HEK293T (cell line): ENCODE measurements around the gene KCNMA1.
"Not testable (repeated sequence)": the region's sequence is repeated elsewhere in the genome, so short reads cannot be mapped to it uniquely, and the experiment has no call there.

ENCODE experiments used
- CTCF ChIA-PET: fragments of 350-600 bp; formaldehyde crosslinking; extraction: SDS; loops from one replicate; lab custom pipeline; 2021; ENCODE audit warnings: antibody characterized with exemption, inconsistent platforms; lab: Yijun Ruan, JAX
- POLR2A ChIA-PET: fragments of 350-600 bp; formaldehyde crosslinking; extraction: SDS; loops from one replicate; lab custom pipeline; 2020; ENCODE audit warnings: antibody characterized with exemption, inconsistent platforms; lab: Yijun Ruan, JAX
- DNase-seq: peaks from one replicate; pipeline ENCODE4 v3.0.0; 2012; ENCODE audit warnings: mixed read lengths; ENCODE audit errors: extremely low spot score
- ARNT ChIP-seq: fragments of 450-650 bp; IDR thresholded peaks from 2 replicates; pipeline ENCODE4 v1.6.1; 2017; ENCODE audit warnings: mild to moderate bottlenecking
- BHLHE40 ChIP-seq: fragments of 450-650 bp; IDR thresholded peaks from 2 replicates; pipeline ENCODE4 v1.6.1; 2016; ENCODE audit warnings: mild to moderate bottlenecking, moderate library complexity, borderline replicate concordance
- CTBP1 ChIP-seq: fragments of 450-650 bp; IDR thresholded peaks from 2 replicates; pipeline ENCODE4 v1.6.1; 2016; ENCODE audit warnings: borderline replicate concordance
- ELF4 ChIP-seq: fragments of 450-650 bp; IDR thresholded peaks from 2 replicates; pipeline ENCODE4 v1.6.1; 2017; ENCODE audit warnings: antibody characterized with exemption
- FOXA1 ChIP-seq: fragments of 450-650 bp; IDR thresholded peaks from 2 replicates; pipeline ENCODE4 v1.6.1; 2016; ENCODE audit warnings: mild to moderate bottlenecking
- FOXK2 ChIP-seq: fragments of 450-650 bp; IDR thresholded peaks from 2 replicates; pipeline ENCODE4 v1.6.1; 2016; ENCODE audit warnings: mild to moderate bottlenecking
- FOXM1 ChIP-seq: fragments of 450-650 bp; IDR thresholded peaks from 2 replicates; pipeline ENCODE4 v1.6.1; 2017; ENCODE audit warnings: mild to moderate bottlenecking, borderline replicate concordance
- HDGF ChIP-seq: fragments of 450-650 bp; IDR thresholded peaks from 2 replicates; pipeline ENCODE4 v1.6.1; 2017; ENCODE audit warnings: antibody characterized with exemption, borderline replicate concordance
- L3MBTL2 ChIP-seq: fragments of 450-650 bp; conservative IDR thresholded peaks from 2 replicates; pipeline ENCODE4 v1.6.1; 2016; ENCODE audit warnings: mild to moderate bottlenecking
- LEF1 ChIP-seq: fragments of 450-650 bp; IDR thresholded peaks from 2 replicates; pipeline ENCODE4 v1.6.1; 2017; ENCODE audit warnings: mild to moderate bottlenecking, borderline replicate concordance
- NFRKB ChIP-seq: fragments of 450-650 bp; IDR thresholded peaks from 2 replicates; pipeline ENCODE4 v1.6.1; 2016; ENCODE audit warnings: mild to moderate bottlenecking, moderate library complexity
- SP1 ChIP-seq: fragments of 450-650 bp; IDR thresholded peaks from 2 replicates; pipeline ENCODE4 v1.6.1; 2017
- SUZ12 ChIP-seq: fragments of 450-650 bp; IDR thresholded peaks from 2 replicates; pipeline ENCODE4 v1.6.1; 2016; ENCODE audit warnings: mild to moderate bottlenecking
- TARDBP ChIP-seq: fragments of 450-650 bp; IDR thresholded peaks from 2 replicates; pipeline ENCODE4 v1.6.1; 2016
- ZNF384 ChIP-seq: fragments of 450-650 bp; IDR thresholded peaks from 2 replicates; pipeline ENCODE4 v1.6.1; 2016
- TF ChIP-seq, protein P1 (sequence below): fragments of 450-650 bp; IDR thresholded peaks from 2 replicates; pipeline ENCODE4 v1.6.1; 2016

Gene KCNMA1

DNA sequence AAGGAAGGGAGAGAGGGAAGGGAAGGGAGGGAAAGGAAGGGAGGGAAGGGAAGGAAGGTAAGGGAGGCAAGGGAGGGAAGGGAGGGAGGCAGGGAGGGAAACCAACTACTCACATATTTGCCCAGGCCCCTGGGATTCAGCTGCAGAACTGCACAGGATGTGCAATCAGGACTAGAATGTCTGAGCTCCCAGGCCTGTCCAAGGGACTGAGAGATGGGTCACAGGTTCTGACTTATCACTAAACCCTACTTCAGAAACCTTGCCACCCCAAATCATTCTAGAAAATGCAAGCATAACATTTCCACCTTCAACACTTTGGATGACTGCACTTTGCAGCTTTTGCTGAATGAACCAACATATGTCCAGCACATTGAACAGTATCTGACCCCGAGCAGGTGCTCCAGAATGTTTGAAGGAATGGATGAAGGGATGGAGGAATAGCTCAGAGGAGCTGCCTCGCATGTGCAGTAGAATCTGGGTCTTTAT is 245.3 kb downstream of the KCNMA1 start:
- CTCF ChIA-PET = interaction anchor here (1.1 to 2.1 kb wide), 4 partner anchors 10 to 22 kb away, joined by 3 to 9 read pairs (median 4); no protein-coding TSS in a partner anchor
- no peak for DNase-seq
- TF ChIP-seq ZNF384 (no peak), FOXA1 (no peak), FOXM1 (no peak), SUZ12 (no peak), LEF1 (no peak), L3MBTL2 (no peak), HDGF (no peak), BHLHE40 (no peak), NFRKB (no peak), CTBP1 (no peak), ELF4 (no peak), ARNT (no peak), FOXK2 (no peak), SP1 (no peak), TARDBP (no peak)
- TF ChIP-seq, protein P1, sequence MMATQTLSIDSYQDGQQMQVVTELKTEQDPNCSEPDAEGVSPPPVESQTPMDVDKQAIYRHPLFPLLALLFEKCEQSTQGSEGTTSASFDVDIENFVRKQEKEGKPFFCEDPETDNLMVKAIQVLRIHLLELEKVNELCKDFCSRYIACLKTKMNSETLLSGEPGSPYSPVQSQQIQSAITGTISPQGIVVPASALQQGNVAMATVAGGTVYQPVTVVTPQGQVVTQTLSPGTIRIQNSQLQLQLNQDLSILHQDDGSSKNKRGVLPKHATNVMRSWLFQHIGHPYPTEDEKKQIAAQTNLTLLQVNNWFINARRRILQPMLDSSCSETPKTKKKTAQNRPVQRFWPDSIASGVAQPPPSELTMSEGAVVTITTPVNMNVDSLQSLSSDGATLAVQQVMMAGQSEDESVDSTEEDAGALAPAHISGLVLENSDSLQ = no peak
- POLR2A ChIA-PET = interaction anchor here (1.2 kb wide), 1 partner anchor 15 kb away, joined by 3 read pairs; no protein-coding TSS in a partner anchor

GRCh38 chr10:77391605-77392235 is 245.9 kb downstream of the KCNMA1 start:
- DNase-seq = peak; percentile 74
- CTCF ChIA-PET = interaction anchor here (0.7 to 2.1 kb wide), 5 partner anchors 10 to 288 kb away, joined by 3 to 9 read pairs (median 4); no protein-coding TSS in a partner anchor
- POLR2A ChIA-PET = interaction anchor here (1.2 kb wide), 1 partner anchor 14 kb away, joined by 3 read pairs; no protein-coding TSS in a partner anchor
- TF ChIP-seq, protein P1 = no peak
- TF ChIP-seq NFRKB (no peak), FOXK2 (no peak), L3MBTL2 (no peak), FOXA1 (no peak), CTBP1 (no peak), HDGF (no peak), FOXM1 (no peak), BHLHE40 (no peak), SP1 (no peak)

GRCh38 chr10:77390481-77390891 is 247.1 kb downstream of the KCNMA1 start:
- ChIA-PET POLR2A (interaction anchor here (1.2 kb wide), 1 partner anchor 247 kb away, joined by 3 read pairs; the partner anchor contains the start of gene KCNMA1), CTCF (interaction anchor here (1.4 to 2.1 kb wide), 2 partner anchors 11 to 26 kb away, joined by 4 to 9 read pairs; no protein-coding TSS in a partner anchor)
- TF ChIP-seq SP1 (no peak), FOXA1 (no peak), LEF1 (no peak), FOXK2 (no peak), CTBP1 (no peak), HDGF (no peak), NFRKB (no peak), ELF4 (no peak), BHLHE40 (no peak), L3MBTL2 (no peak), FOXM1 (no peak)
- TF ChIP-seq, protein P1 = no peak
- no peak for DNase-seq

GRCh38 chr10:77388571-77389100 is 249.0 kb downstream of the KCNMA1 start:
- CTCF ChIA-PET = no interaction called here
- POLR2A ChIA-PET = no interaction called here
- TF ChIP-seq FOXA1 = no peak

DNA sequence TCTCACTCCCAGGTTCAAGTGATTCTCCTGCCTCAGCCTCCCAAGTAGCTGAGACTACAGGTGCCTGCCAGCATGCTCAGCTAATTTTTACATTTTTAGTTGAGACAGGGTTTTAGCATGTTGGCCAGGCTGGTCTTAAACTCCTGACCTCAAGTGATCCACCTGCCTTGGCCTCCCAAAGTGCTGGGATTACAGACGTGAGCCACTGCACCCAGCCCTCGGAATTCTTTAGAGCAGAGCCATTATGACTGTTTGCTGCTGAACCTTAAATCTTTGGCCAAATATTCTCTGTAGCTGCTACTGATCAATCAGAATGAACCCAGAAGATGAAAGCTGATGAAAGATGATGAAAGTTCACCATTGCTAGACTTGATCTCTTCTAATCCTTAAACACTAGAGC is 249.9 kb downstream of the KCNMA1 start:
- CTCF ChIA-PET = interaction anchor here (0.6 to 0.7 kb wide), 2 partner anchors 20 to 191 kb away, joined by 3 to 6 read pairs; no protein-coding TSS in a partner anchor
- DNase-seq, POLR2A ChIA-PET: not testable (repeated sequence)

More at GRCh38 chr10:77388571-77389100, 249.0 kb downstream of the KCNMA1 start:
- DNase-seq = no peak

DNA sequence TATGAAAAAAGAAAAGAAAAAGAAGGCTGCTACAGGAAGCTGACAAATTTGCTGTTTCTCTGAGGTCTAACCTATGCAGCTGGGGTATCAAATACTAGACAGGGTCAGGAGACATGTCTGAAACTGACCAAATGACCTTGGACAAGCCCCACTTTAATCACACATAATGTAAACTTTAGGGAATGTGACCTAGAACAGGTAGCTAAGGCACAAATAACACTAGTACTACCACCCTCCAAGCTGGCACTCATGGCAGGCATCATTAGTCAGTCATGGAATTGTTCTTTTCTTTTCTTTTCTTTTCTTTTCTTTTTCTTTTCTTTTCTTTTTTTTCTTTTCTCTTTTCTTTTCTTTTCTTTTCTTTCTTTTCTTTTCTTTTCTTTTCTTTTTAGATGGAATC is 250.4 kb downstream of the KCNMA1 start:
- TF ChIP-seq FOXM1 (no peak), LEF1 (no peak), FOXK2 (no peak), ARNT (no peak), FOXA1 (no peak), ELF4 (no peak), NFRKB (no peak), BHLHE40 (no peak), CTBP1 (no peak), TARDBP (no peak), L3MBTL2 (no peak), HDGF (no peak), ZNF384 (no peak), SUZ12 (no peak), SP1 (no peak)
- TF ChIP-seq, protein P1 = no peak
- CTCF ChIA-PET = interaction anchor here (0.6 to 0.7 kb wide), 2 partner anchors 21 to 191 kb away, joined by 3 to 6 read pairs; no protein-coding TSS in a partner anchor
- POLR2A ChIA-PET = no interaction called here
- DNase-seq = no peak
